ENCODE measurements around the gene PRRX2. TPM values are rescaled to one million over a fixed set of nuclear protein-coding genes. Genes with fewer than 3 reads are reported as not detected.

The PRRX2 gene
- total and polyA plus RNA-seq, 2 of the 13 experiments (the other 11 are each of a cell fraction or from before 2014, with no cell fraction given): 0.05 TPM; not detected in 1

GRCh38 chr9:129624947-129625346, 40.5 kb upstream of the PRRX2 start (continued):
- no peak for TF ChIP-seq ZNF891 (CRISPR knock-in tag; IDR thresholded peaks at IDR 0.05)
- no peak for TF ChIP-seq ZIK1 (CRISPR knock-in tag; IDR thresholded peaks at IDR 0.05; ENCODE audit: borderline replicate concordance, low read depth)
- TF ChIP-seq ZFP37 (CRISPR knock-in tag; IDR thresholded peaks at IDR 0.05; ENCODE audit: borderline replicate concordance): no peak
- no peak for TF ChIP-seq ZNF704 (CRISPR knock-in tag; IDR thresholded peaks at IDR 0.05; ENCODE audit: borderline replicate concordance)
- peak; percentile 40; the same call in 1 of the 2 replicates for TF ChIP-seq HOXA3 (CRISPR knock-in tag; IDR thresholded peaks at IDR 0.05)
- no peak for TF ChIP-seq ZNF747 (CRISPR knock-in tag; IDR thresholded peaks at IDR 0.05; ENCODE audit: borderline replicate concordance)
- no peak for TF ChIP-seq BRF2 (CRISPR knock-in tag; IDR thresholded peaks at IDR 0.05)
- no peak for TF ChIP-seq MLXIP (CRISPR knock-in tag; IDR thresholded peaks at IDR 0.05; ENCODE audit: borderline replicate concordance)
- TF ChIP-seq MIER3 (CRISPR knock-in tag; IDR thresholded peaks at IDR 0.05; ENCODE audit: borderline replicate concordance): 0 out of 2 replicates have a peak, but pooled peaks have one; percentile 23
- TF ChIP-seq GFI1 (CRISPR knock-in tag; IDR thresholded peaks at IDR 0.05; ENCODE audit: borderline replicate concordance): no peak
- TF ChIP-seq TMF1 (CRISPR knock-in tag; IDR thresholded peaks at IDR 0.05; ENCODE audit: low read depth): no peak
- TF ChIP-seq ZBTB1 (CRISPR knock-in tag; IDR thresholded peaks at IDR 0.05; ENCODE audit: borderline replicate concordance): no peak
- TF ChIP-seq THRA (CRISPR knock-in tag; IDR thresholded peaks at IDR 0.05; ENCODE audit: borderline replicate concordance): no peak
- no peak for TF ChIP-seq NFE2 (CRISPR knock-in tag; IDR thresholded peaks at IDR 0.05)
- peak; percentile 16 for TF ChIP-seq ZEB1 (IDR thresholded peaks at IDR 0.05; ENCODE audit: insufficient replicate concordance, low read depth)
- no peak for TF ChIP-seq ZNF253 (CRISPR knock-in tag; IDR thresholded peaks at IDR 0.05; ENCODE audit: borderline replicate concordance)
- TF ChIP-seq MIER2 (CRISPR knock-in tag; IDR thresholded peaks at IDR 0.05): no peak
- no peak for TF ChIP-seq SALL1 (CRISPR knock-in tag; IDR thresholded peaks at IDR 0.05)
- peak; percentile 36; the same call in 1 of the 2 replicates for TF ChIP-seq THAP11 (CRISPR knock-in tag; IDR thresholded peaks at IDR 0.05)
- no peak for TF ChIP-seq CBX5 (CRISPR knock-in tag; IDR thresholded peaks at IDR 0.05; ENCODE audit: borderline replicate concordance)
- TF ChIP-seq CEBPB (IDR thresholded peaks at IDR 0.05; ENCODE audit: borderline replicate concordance, low read depth, low read length): peak; percentile 80
- no peak for TF ChIP-seq ZSCAN20 (CRISPR knock-in tag; IDR thresholded peaks at IDR 0.05; ENCODE audit: borderline replicate concordance)
- no peak for TF ChIP-seq NR3C1 (CRISPR knock-in tag; IDR thresholded peaks at IDR 0.05)
- TF ChIP-seq GMEB2 (CRISPR knock-in tag; IDR thresholded peaks at IDR 0.05; ENCODE audit: low read depth): no peak

All from HepG2 (cell line).